Hematopoietic multipotent progenitor cell treated with erythropoietin and hydrocortisone succinate and interleukin-3 and kit ligand, for 8 days (in vitro differentiated cells): ENCODE data around the gene CD2.

Experiments used
- DNase-seq: peaks from one replicate; pipeline ENCODE4 v3.0.0-alpha.2; 2015

Gene CD2, protein sequence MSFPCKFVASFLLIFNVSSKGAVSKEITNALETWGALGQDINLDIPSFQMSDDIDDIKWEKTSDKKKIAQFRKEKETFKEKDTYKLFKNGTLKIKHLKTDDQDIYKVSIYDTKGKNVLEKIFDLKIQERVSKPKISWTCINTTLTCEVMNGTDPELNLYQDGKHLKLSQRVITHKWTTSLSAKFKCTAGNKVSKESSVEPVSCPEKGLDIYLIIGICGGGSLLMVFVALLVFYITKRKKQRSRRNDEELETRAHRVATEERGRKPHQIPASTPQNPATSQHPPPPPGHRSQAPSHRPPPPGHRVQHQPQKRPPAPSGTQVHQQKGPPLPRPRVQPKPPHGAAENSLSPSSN

DNA sequence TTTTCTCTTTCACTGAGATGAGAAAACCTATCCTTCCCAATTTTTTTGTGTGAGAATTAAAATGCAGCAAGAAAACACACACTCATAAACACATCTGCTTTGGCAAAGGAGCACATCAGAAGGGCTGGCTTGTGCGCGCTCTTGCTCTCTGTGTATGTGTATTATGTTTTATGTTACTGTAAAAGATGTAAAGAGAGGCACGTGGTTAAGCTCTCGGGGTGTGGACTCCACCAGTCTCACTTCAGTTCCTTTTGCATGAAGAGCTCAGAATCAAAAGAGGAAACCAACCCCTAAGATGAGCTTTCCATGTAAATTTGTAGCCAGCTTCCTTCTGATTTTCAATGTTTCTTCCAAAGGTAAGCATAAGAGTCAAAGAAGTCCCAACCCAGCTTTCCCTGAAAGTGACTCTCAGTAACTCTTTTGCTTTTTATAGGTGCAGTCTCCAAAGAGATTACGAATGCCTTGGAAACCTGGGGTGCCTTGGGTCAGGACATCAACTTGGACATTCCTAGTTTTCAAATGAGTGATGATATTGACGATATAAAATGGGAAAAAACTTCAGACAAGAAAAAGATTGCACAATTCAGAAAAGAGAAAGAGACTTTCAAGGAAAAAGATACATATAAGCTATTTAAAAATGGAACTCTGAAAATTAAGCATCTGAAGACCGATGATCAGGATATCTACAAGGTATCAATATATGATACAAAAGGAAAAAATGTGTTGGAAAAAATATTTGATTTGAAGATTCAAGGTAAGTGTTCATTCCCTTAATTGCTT lies at the start of gene CD2:
Gene CD2 (plus strand): TSS at position 233 of the 780 bp plus-strand sequence. CDS start 63 bp downstream, at position 296.
- DNase-seq = no peak

- DNase-seq = no peak
Measured at GRCh38 chr1:116706123-116706522, 48.1 kb upstream of the CD2 start.

GRCh38 chr1:116706841-116707240 lies 47.4 kb upstream of the CD2 start:
- no peak for DNase-seq

DNA sequence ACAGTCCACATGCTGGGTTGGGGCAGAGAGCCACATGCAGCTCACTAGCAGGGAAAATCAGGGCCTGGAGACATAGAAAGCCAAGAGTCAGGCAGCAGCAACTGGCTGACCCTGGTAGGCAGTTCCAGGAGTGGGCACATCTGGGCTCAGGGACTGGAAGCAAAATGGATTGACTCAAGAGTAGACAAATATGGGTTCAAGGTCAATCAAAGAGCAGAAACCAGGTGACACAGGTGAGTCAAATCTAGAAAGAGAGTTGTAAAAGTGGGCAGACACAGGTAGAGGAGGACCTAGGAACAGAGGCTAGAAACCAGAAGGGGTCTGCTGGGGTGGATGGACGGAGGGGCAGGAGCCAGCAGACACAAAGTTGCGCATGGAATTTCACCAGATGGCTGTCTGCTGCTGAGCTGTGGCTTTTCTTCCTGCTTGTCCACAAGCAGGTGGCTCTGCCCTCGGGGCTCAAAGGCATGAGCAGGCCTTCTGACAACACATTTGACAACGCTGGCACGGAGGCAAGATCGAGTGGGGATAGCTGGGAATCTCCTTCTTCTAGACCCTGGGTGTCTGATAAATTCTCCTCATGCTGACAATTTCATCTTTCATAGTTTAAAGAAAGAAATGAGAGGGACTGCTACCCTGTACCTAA lies 45.9 kb upstream of the CD2 start:
- no peak for DNase-seq

DNA sequence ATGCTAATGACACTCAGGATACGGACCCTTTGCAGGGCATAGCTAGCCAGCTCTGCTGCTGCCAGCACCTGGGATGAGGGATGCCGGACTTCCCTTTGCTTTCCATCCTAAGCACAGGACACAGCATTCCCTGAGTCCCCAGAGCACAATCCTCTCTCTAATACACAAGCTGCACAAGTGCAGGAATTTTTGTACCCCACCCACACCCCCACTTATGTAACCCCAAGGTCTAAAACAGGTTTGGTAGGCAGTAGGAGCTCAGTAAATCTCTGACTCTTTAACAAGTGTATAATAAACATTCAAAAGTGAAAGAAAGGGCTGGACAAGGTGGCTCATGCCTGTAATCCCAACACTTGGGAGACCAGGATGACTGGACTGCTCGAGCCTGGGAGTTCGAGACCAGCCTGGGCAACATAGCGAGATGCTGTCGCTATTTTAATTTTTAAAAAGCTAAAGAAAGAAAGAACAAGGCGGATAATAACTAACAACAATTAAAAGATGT lies 44.5 kb upstream of the CD2 start:
- no peak for DNase-seq

DNA sequence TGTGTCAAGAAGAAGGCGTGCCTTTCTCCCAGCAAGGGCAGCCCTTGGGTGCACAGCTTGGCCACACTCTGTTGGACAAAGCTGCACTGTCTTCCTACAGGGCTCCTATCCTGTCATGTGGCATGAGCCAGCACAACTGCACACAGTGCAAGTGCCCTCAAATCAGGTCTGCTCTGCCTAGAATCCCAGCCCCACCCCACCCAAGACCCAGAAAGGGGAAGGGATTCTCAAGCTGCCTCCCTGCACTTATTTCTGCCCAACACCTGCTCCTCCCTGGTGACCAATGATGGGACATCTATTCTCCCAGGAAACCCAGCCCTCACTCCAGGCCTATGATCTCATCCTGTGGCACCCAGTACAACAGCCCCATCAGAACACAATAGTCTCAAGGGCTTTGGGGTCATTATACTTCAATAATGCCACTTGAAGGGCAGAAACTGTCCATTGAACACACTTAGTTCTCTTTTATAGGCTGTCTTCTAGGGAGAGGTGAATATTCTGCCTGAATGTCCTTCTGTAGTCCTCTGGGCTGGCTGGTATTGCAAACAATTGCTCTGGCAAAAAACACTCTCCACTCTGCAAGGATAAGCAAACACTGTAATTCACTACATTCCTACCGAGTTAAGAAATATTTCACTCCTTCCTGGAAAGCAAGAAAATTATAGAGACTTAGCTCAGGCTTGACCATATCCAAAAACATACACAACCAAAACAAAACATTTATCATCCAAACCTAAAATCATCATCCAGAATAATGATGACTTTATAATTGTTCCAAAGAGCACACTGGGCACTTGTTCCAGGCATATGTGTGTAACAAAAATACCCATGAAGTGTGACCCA lies 43.6 kb upstream of the CD2 start:
- DNase-seq = no peak

- peak; percentile 75 for DNase-seq
Measured at GRCh38 chr1:116711263-116711840, 42.9 kb upstream of the CD2 start.

DNA sequence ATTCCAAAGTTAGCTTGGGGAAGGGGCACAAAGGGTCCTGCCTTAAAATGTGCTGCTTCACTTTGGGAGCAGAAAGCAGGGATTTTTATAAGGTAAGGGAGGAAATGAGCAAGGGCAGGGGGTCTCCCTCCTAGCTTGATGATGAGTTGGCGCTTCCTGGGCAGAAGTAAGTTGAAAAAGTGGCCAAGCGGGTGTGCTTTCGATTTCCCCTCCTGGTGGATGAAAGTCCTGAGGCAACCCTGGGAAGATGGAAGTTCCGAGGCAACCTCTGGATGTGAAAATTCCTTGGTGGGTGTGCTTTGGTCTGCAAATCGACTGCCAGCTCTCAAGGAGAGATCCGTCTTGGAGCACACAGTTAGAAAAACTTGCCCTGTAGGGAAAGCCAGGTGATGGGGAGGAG lies 41.7 kb upstream of the CD2 start:
- no peak for DNase-seq

DNA sequence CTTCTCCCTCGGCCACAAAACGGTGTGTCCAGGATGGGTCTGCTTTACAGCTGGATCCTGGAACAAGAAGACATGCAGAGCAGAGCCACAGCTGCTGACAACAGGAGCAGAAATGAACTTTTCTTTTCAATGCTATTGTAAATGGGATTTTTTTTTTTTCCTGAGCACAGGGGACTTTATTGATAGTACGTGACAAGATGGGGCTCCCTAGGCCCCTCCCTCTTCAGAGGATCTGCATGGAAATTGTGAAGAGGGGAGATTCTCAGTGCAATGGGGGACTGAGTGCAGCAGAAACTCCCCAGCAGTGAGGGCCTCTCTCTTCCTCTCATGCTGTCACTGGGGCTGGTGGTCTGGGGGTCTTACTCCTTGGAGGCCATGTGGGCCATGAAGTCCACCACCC lies 40.8 kb upstream of the CD2 start:
- DNase-seq = no peak

- no peak for DNase-seq
Measured at GRCh38 chr1:116716391-116716790, 37.8 kb upstream of the CD2 start.

- DNase-seq = no peak
Measured at GRCh38 chr1:116717318-116717717, 36.9 kb upstream of the CD2 start.

DNA sequence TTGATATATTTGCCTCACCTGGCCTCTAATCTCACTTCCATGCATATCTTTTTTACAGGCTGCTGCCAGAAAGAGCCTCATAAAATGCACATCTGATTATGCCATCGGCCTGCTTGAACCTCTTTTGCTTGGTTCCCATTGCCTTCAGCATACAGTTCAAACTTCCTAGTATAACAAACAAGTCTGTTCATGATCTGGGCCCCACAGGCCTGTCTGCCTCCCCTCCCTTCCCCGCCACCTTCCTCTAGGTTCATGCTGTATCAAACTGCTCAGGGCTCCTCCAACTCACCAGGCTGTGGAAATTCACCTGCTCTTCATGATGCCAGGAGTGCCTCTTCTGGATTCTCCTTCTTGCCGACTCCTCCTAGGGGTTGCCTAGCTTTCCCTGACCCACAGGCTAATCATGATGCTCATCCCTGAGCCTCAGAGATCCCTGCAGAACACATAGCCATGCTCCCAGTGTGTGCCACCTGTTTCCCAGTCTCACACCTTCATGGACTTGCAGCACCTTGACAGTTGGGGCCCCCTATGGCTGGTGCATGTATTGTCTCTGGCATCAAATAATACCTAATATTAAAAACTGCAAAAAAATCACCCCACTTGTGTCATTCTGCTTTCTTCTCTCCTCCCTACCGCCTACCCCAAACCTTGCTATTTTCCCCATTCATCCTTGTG lies 33.7 kb upstream of the CD2 start:
- DNase-seq = no peak

DNA sequence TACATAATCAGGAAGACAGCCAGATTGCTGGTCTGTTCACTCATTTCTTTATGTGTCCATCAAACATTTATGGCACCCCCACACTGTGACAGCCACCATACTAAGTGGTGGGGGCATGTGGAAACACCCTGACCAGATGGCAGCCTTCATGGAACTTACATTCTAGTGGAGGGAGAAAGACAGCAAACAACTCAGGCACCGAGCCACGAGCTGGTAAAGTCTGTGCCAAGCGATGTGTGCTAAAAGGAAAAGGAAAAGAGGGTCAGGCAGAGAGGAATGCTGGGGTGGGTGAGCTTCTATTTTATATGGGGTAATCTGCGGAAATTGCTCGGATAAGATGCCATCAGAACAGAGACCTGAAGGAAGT lies 33.2 kb upstream of the CD2 start:
- DNase-seq = no peak

DNA sequence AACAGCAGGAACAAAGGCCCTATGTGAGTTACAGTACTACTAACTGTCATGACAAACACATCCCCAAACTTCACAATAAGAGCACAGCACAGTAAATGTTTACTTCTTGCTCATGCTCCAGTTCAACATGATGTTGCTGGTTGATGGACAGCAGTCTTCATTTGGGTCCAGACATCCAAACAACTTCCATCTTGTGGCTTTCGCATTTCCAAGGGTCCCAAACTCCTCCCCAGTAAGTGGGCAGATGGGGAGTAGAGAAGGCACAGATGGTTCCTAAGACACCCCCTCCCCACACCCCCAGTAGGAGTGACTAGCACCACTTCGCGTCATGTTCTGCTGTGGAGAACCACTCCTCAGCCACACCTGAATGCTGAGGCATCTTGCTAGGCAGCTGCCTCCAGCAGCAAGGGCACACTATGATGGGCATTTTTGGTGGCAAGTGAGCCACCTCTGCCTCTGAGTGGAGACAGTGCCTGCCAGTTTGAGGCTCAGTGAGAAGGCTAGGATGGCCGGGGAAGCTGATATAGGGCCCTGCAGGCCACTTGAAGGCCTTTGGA lies 32.7 kb upstream of the CD2 start:
- no peak for DNase-seq

GRCh38 chr1:116722016-116722838 lies 32.0 kb upstream of the CD2 start:
- no peak for DNase-seq

DNA sequence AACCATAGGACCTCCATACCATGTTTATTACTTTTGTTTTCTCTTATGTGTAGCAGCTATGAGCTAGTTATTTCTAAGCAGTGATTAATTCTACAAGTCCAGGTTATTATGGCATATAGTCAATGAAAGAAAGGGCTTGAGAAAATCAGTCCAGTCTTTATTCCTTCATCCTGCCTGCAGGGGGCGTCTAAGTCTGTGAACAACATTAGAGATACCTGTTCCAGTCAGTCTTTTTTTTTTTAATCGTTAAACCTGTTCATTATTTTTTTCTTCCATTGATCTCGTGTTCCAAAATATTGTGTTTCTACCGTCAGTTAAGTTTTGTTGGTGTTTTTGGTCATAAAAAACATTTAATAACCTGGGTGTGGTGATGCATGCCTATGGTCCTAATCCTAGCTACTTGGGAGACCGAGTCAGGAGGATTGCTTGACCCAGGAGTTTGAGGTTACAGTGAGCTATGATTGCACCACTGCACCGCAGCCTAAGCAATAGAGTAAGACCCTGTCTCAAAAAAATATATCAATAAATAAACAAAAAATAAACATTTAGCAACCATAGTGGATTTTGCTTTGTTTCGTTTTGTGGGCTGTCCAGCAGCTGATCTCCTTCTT lies 29.4 kb upstream of the CD2 start:
- peak; percentile 85 for DNase-seq

GRCh38 chr1:116725798-116726197 lies 28.4 kb upstream of the CD2 start:
- no peak for DNase-seq

GRCh38 chr1:116726872-116727820 lies 27.1 kb upstream of the CD2 start:
- no peak for DNase-seq

GRCh38 chr1:116731439-116731838 lies 22.8 kb upstream of the CD2 start:
- no peak for DNase-seq
